Activated CD4-positive, alpha-beta T cell treated with anti-CD3 and anti-CD28 coated beads, Interleukin-2, amount 10 ng/mL, durations not matched to agents 24 days and 14 days (primary cell): ENCODE results near the gene PLAC1. TPM values are rescaled to one million over a fixed set of nuclear protein-coding genes. Genes with fewer than 3 reads are reported as not detected.
A peak's percentile ranks its signal among the peaks of the same experiment; 100 is the strongest.

Experiments used
- DNase-seq: peaks from one replicate; pipeline ENCODE4 v3.0.0; 2022
- H3K27ac Mint-ChIP-seq: one replicate; pipeline ENCODE4 v1.8.0; 2022; ENCODE audit warnings: mild to moderate bottlenecking, mixed read lengths
- H3K27me3 Mint-ChIP-seq: one replicate; pipeline ENCODE4 v1.8.0; 2022; ENCODE audit warnings: mixed read lengths
- H3K36me3 Mint-ChIP-seq: one replicate; pipeline ENCODE4 v1.8.0; 2022; ENCODE audit warnings: low read depth, mild to moderate bottlenecking, mixed read lengths
- H3K4me1 Mint-ChIP-seq: one replicate; pipeline ENCODE4 v1.8.0; 2021; ENCODE audit warnings: mixed read lengths
- H3K4me3 Mint-ChIP-seq: one replicate; pipeline ENCODE4 v1.8.0; 2022; ENCODE audit warnings: mild to moderate bottlenecking, moderate library complexity, mixed read lengths
- H3K9me3 Mint-ChIP-seq: one replicate; pipeline ENCODE4 v1.8.0; 2021; ENCODE audit warnings: mixed read lengths
- intact Hi-C: fragments of 100-400 bp; cut with micrococcal nuclease; formaldehyde crosslinking; loops from one replicate; pipeline ENCODE4 v1.15.1; 2023
- total RNA-seq: library from RNA; stranded (reverse); gene quantifications from 2 replicates; pipeline ENCODE4 v1.2.3, GENCODE V29; 2022

PLAC1 gene
- total RNA-seq, 1 donor from 2014 or later: not detected

- Mint-ChIP-seq H3K27me3 (peaks cover 3% of the 10 kb centered on the region), H3K27ac (no peak overlapping the region), H3K4me1 (no peaks in the 10 kb centered on the region), H3K9me3 (no peaks in the 10 kb centered on the region), H3K36me3 (no peaks in the 10 kb centered on the region), H3K4me3 (no peak overlapping the region)
- no peak for DNase-seq
- intact Hi-C loops: no loop called here
Measured at GRCh38 chrX:134570899-134571298, 87.4 kb downstream of the PLAC1 start.

GRCh38 chrX:134570509-134570846 lies 87.8 kb downstream of the PLAC1 start:
- Mint-ChIP-seq H3K27me3 (peaks cover 3% of the 10 kb centered on the region), H3K27ac (no peak overlapping the region), H3K4me3 (no peak overlapping the region), H3K36me3 (no peaks in the 10 kb centered on the region), H3K9me3 (no peaks in the 10 kb centered on the region), H3K4me1 (no peaks in the 10 kb centered on the region)
- intact Hi-C loops: no loop called here
- DNase-seq: no peak

GRCh38 chrX:134569306-134569705 lies 89.0 kb downstream of the PLAC1 start:
- Mint-ChIP-seq H3K36me3 (no peaks in the 10 kb centered on the region), H3K4me1 (no peaks in the 10 kb centered on the region), H3K9me3 (no peaks in the 10 kb centered on the region), H3K27ac (no peak overlapping the region), H3K4me3 (no peak overlapping the region), H3K27me3 (peaks cover 3% of the 10 kb centered on the region)
- no peak for DNase-seq
- intact Hi-C loops: no loop called here

GRCh38 chrX:134568285-134569016 lies 89.8 kb downstream of the PLAC1 start:
- intact Hi-C loops: no loop called here
- no peak overlapping the region for H3K4me3 Mint-ChIP-seq

GRCh38 chrX:134566506-134566905 lies 91.8 kb downstream of the PLAC1 start:
- Mint-ChIP-seq H3K27ac (no peak overlapping the region), H3K9me3 (peaks cover 6% of the 10 kb centered on the region)

More at GRCh38 chrX:134568285-134569016, 89.8 kb downstream of the PLAC1 start:
- H3K4me1 Mint-ChIP-seq: no peaks in the 10 kb centered on the region
- H3K36me3 Mint-ChIP-seq: no peaks in the 10 kb centered on the region
- no peak overlapping the region for H3K27ac Mint-ChIP-seq
- peaks cover 3% of the 10 kb centered on the region for H3K27me3 Mint-ChIP-seq
- no peak for DNase-seq
- no peaks in the 10 kb centered on the region for H3K9me3 Mint-ChIP-seq

GRCh38 chrX:134562002-134562401 lies 96.3 kb downstream of the PLAC1 start:
- Mint-ChIP-seq H3K4me3 (no peak overlapping the region), H3K27ac (no peak overlapping the region), H3K4me1 (peaks cover 2% of the 10 kb centered on the region), H3K27me3 (peaks cover 14% of the 10 kb centered on the region), H3K9me3 (peaks cover 6% of the 10 kb centered on the region), H3K36me3 (no peaks in the 10 kb centered on the region)
- intact Hi-C loops: no loop called here
- no peak for DNase-seq

More at GRCh38 chrX:134566506-134566905, 91.8 kb downstream of the PLAC1 start:
- DNase-seq: no peak
- intact Hi-C loops: no loop called here
- peaks cover 2% of the 10 kb centered on the region for H3K4me1 Mint-ChIP-seq
- peaks cover 10% of the 10 kb centered on the region for H3K27me3 Mint-ChIP-seq
- no peak overlapping the region for H3K4me3 Mint-ChIP-seq
- no peaks in the 10 kb centered on the region for H3K36me3 Mint-ChIP-seq

- peaks cover 6% of the 10 kb centered on the region for H3K9me3 Mint-ChIP-seq
- no peak overlapping the region for H3K4me3 Mint-ChIP-seq
- no peak overlapping the region for H3K27ac Mint-ChIP-seq
- H3K4me1 Mint-ChIP-seq: peaks cover 7% of the 10 kb centered on the region
- no peaks in the 10 kb centered on the region for H3K36me3 Mint-ChIP-seq
- peaks cover 30% of the 10 kb centered on the region for H3K27me3 Mint-ChIP-seq
- intact Hi-C loops: no loop called here
- no peak for DNase-seq
Measured at GRCh38 chrX:134558133-134558532, 100.1 kb downstream of the PLAC1 start.

- peaks cover 15% of the 10 kb centered on the region for H3K4me1 Mint-ChIP-seq
- H3K9me3 Mint-ChIP-seq: no peaks in the 10 kb centered on the region
- H3K4me3 Mint-ChIP-seq: no peak overlapping the region
- no peak for DNase-seq
- no peaks in the 10 kb centered on the region for H3K36me3 Mint-ChIP-seq
- H3K27me3 Mint-ChIP-seq: peaks cover 17% of the 10 kb centered on the region
- H3K27ac Mint-ChIP-seq: no peak overlapping the region
- intact Hi-C loops: no loop called here
Measured at GRCh38 chrX:134554291-134554690, 104.0 kb downstream of the PLAC1 start.

- no peaks in the 10 kb centered on the region for H3K36me3 Mint-ChIP-seq
- no peak overlapping the region for H3K27ac Mint-ChIP-seq
- H3K27me3 Mint-ChIP-seq: peaks cover 16% of the 10 kb centered on the region
- no peak overlapping the region for H3K4me3 Mint-ChIP-seq
- intact Hi-C loops: no loop called here
- no peaks in the 10 kb centered on the region for H3K9me3 Mint-ChIP-seq
- DNase-seq: no peak
- peaks cover 24% of the 10 kb centered on the region for H3K4me1 Mint-ChIP-seq
Measured at GRCh38 chrX:134552351-134552750, 105.9 kb downstream of the PLAC1 start.

GRCh38 chrX:134551376-134552048 lies 106.8 kb downstream of the PLAC1 start:
- intact Hi-C loops: no loop called here
- peaks cover 3% of the 10 kb centered on the region for H3K36me3 Mint-ChIP-seq
- H3K4me1 Mint-ChIP-seq: peaks cover 24% of the 10 kb centered on the region
- H3K27ac Mint-ChIP-seq: no peak overlapping the region
- peak overlapping the region; percentile 15 for H3K4me3 Mint-ChIP-seq
- H3K9me3 Mint-ChIP-seq: no peaks in the 10 kb centered on the region
- no peak for DNase-seq
- H3K27me3 Mint-ChIP-seq: peaks cover 16% of the 10 kb centered on the region

GRCh38 chrX:134548257-134549201 lies 109.7 kb downstream of the PLAC1 start:
- Mint-ChIP-seq H3K4me1 (peaks cover 18% of the 10 kb centered on the region), H3K36me3 (peaks cover 9% of the 10 kb centered on the region), H3K9me3 (no peaks in the 10 kb centered on the region), H3K4me3 (peak overlapping the region; percentile 92), H3K27ac (peak overlapping the region; percentile 96), H3K27me3 (peaks cover 1% of the 10 kb centered on the region)
- intact Hi-C loops: no loop called here
- DNase-seq: peak; percentile 78

GRCh38 chrX:134547047-134547679 lies 111.1 kb downstream of the PLAC1 start:
- Mint-ChIP-seq H3K36me3 (peaks cover 9% of the 10 kb centered on the region), H3K4me3 (no peak overlapping the region), H3K27me3 (peaks cover 1% of the 10 kb centered on the region), H3K27ac (no peak overlapping the region), H3K4me1 (peaks cover 26% of the 10 kb centered on the region), H3K9me3 (no peaks in the 10 kb centered on the region)
- DNase-seq: no peak
- intact Hi-C loops: no loop called here

- no peak for DNase-seq
- Mint-ChIP-seq H3K4me1 (peaks cover 26% of the 10 kb centered on the region), H3K36me3 (peaks cover 9% of the 10 kb centered on the region), H3K4me3 (no peak overlapping the region), H3K27ac (no peak overlapping the region), H3K27me3 (peaks cover 1% of the 10 kb centered on the region), H3K9me3 (no peaks in the 10 kb centered on the region)
- intact Hi-C loops: no loop called here
Measured at GRCh38 chrX:134546187-134546586, 112.1 kb downstream of the PLAC1 start.
